ENCODE results near the gene ROBO2.

ROBO2 gene

GRCh38 chr3:77055841-77056341, 16.0 kb downstream of the ROBO2 start:
- Histone ChIP-seq H3K27me3 (ENCODE audit: control insufficient read depth, insufficient read depth, low read length) (no peaks in the 10 kb centered on the region), H3K9ac (ENCODE audit: low read length) (no peak overlapping the region), H3K4me3 (ENCODE audit: low read length) (no peak overlapping the region), H3K36me3 (ENCODE audit: control insufficient read depth, insufficient read depth, low read length) (no peaks in the 10 kb centered on the region), H3K4me1 (ENCODE audit: control insufficient read depth, insufficient read depth, low read length) (no peaks in the 10 kb centered on the region), H3K27ac (ENCODE audit: low read depth, low read length) (no peak overlapping the region)

DNA sequence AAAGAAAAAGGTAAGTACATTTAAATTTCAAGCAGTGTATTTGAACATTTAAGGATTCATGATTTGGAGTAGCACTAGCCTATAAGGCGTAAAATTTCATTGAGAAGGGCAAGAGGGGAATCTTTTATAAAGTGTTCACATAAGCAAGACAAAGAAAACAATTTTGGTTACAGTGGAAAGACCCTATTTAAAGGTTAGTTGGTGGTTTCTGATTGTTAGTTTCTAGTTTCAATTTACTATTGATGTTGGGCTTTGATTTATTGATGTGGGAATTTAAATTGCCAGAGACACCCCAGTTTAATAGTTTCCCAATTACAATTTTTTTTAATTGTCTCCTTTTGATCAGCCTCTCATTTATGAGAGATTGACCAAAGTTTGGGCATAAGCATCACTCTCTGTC, 19.5 kb downstream of the ROBO2 start:
- H3K4me3 ChIP-seq (ENCODE audit: low read length), result no peak overlapping the region
- H3K9ac ChIP-seq (ENCODE audit: low read length), result no peak overlapping the region
- H3K27me3 ChIP-seq (ENCODE audit: control insufficient read depth, insufficient read depth, low read length), result no peaks in the 10 kb centered on the region
- H3K36me3 ChIP-seq (ENCODE audit: control insufficient read depth, insufficient read depth, low read length), result no peaks in the 10 kb centered on the region
- no peaks in the 10 kb centered on the region for H3K4me1 ChIP-seq (ENCODE audit: control insufficient read depth, insufficient read depth, low read length)
- H3K27ac ChIP-seq (ENCODE audit: low read depth, low read length), result no peak overlapping the region

DNA sequence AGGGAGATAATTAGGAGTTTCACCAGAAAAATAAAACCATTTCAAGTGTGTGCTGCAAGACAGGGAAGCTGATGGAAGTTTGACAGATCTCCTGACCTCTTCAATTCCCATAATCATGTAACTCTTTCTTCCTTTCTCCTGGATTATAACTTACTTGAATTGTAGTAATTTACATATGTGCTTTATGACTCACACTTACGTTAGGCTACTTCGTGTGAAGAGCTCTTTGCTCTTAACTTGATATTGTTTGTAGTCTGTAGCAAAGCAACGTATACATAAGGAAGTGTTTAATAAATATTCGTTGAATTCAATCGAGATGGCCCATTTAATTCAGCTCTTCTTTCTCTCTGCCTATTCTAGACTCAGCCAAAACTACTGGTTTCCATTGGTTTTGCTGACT, 23.5 kb downstream of the ROBO2 start:
- Histone ChIP-seq H3K36me3 (ENCODE audit: control insufficient read depth, insufficient read depth, low read length) (no peaks in the 10 kb centered on the region), H3K27ac (ENCODE audit: low read depth, low read length) (no peak overlapping the region), H3K4me3 (ENCODE audit: low read length) (no peak overlapping the region), H3K27me3 (ENCODE audit: control insufficient read depth, insufficient read depth, low read length) (no peaks in the 10 kb centered on the region), H3K9ac (ENCODE audit: low read length) (no peak overlapping the region), H3K4me1 (ENCODE audit: control insufficient read depth, insufficient read depth, low read length) (no peaks in the 10 kb centered on the region)

DNA sequence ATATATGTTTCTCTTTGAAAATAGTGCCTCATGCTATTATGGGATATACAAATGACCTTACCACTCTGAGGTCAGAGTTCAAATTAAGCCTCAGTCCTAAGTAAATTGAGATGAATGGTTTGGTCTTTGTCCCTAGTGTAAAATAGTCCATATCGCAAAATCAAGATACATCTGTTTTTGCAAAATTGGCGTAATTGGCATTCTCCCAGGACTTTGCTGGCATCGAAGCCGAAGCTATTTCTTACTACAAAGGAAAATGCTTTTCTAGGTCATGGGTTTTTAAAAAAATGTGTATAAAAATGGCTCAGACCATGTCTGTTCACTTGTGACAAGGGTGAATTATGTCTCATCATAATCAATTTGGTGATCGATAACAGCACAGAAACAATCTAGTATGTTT, 25.9 kb downstream of the ROBO2 start:
- Histone ChIP-seq H3K4me1 (ENCODE audit: control insufficient read depth, insufficient read depth, low read length) (no peaks in the 10 kb centered on the region), H3K36me3 (ENCODE audit: control insufficient read depth, insufficient read depth, low read length) (no peaks in the 10 kb centered on the region), H3K27me3 (ENCODE audit: control insufficient read depth, insufficient read depth, low read length) (no peaks in the 10 kb centered on the region), H3K9ac (ENCODE audit: low read length) (no peak overlapping the region), H3K4me3 (ENCODE audit: low read length) (no peak overlapping the region), H3K27ac (ENCODE audit: low read depth, low read length) (no peak overlapping the region)

DNA sequence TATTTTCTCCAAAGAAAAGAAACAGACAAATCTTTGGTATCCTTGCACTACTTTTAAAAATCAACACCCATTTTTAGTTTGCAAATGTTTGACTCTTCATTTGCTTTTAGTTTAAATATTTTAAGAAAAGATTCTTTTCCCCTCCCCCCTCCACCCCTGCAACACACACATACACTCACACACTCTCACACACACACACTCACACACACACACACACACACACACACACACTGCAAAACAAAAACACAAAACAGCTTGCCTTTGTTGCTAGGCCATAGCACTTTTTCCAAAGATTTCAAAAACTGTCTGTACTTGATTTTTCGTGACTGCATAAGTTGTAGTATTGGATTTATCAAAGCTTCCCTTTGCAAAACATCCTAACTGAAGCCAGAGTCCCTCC, 26.9 kb downstream of the ROBO2 start:
- H3K27ac ChIP-seq (ENCODE audit: low read depth, low read length), result no peak overlapping the region
- H3K36me3 ChIP-seq (ENCODE audit: control insufficient read depth, insufficient read depth, low read length), result no peaks in the 10 kb centered on the region

GRCh38 chr3:77068808-77069207, 28.9 kb downstream of the ROBO2 start:
- Histone ChIP-seq H3K9ac (ENCODE audit: low read length) (no peak overlapping the region), H3K4me3 (ENCODE audit: low read length) (no peak overlapping the region), H3K27me3 (ENCODE audit: control insufficient read depth, insufficient read depth, low read length) (no peaks in the 10 kb centered on the region), H3K36me3 (ENCODE audit: control insufficient read depth, insufficient read depth, low read length) (no peaks in the 10 kb centered on the region), H3K4me1 (ENCODE audit: control insufficient read depth, insufficient read depth, low read length) (no peaks in the 10 kb centered on the region), H3K27ac (ENCODE audit: low read depth, low read length) (no peak overlapping the region)

More for the DNA sequence above, 26.9 kb downstream of the ROBO2 start:
- H3K4me3 ChIP-seq (ENCODE audit: low read length), result no peak overlapping the region
- no peaks in the 10 kb centered on the region for H3K27me3 ChIP-seq (ENCODE audit: control insufficient read depth, insufficient read depth, low read length)
- no peak overlapping the region for H3K9ac ChIP-seq (ENCODE audit: low read length)
- no peaks in the 10 kb centered on the region for H3K4me1 ChIP-seq (ENCODE audit: control insufficient read depth, insufficient read depth, low read length)

GRCh38 chr3:77071364-77071763, 31.5 kb downstream of the ROBO2 start:
- Histone ChIP-seq H3K4me1 (ENCODE audit: control insufficient read depth, insufficient read depth, low read length) (no peaks in the 10 kb centered on the region), H3K27ac (ENCODE audit: low read depth, low read length) (no peak overlapping the region), H3K9ac (ENCODE audit: low read length) (no peak overlapping the region), H3K4me3 (ENCODE audit: low read length) (no peak overlapping the region), H3K27me3 (ENCODE audit: control insufficient read depth, insufficient read depth, low read length) (no peaks in the 10 kb centered on the region), H3K36me3 (ENCODE audit: control insufficient read depth, insufficient read depth, low read length) (no peaks in the 10 kb centered on the region)

GRCh38 chr3:77071809-77072208, 31.9 kb downstream of the ROBO2 start:
- no peak overlapping the region for H3K27ac ChIP-seq (ENCODE audit: low read depth, low read length)
- H3K9ac ChIP-seq (ENCODE audit: low read length), result no peak overlapping the region
- no peak overlapping the region for H3K4me3 ChIP-seq (ENCODE audit: low read length)
- no peaks in the 10 kb centered on the region for H3K36me3 ChIP-seq (ENCODE audit: control insufficient read depth, insufficient read depth, low read length)
- no peaks in the 10 kb centered on the region for H3K27me3 ChIP-seq (ENCODE audit: control insufficient read depth, insufficient read depth, low read length)
- H3K4me1 ChIP-seq (ENCODE audit: control insufficient read depth, insufficient read depth, low read length), result no peaks in the 10 kb centered on the region

DNA sequence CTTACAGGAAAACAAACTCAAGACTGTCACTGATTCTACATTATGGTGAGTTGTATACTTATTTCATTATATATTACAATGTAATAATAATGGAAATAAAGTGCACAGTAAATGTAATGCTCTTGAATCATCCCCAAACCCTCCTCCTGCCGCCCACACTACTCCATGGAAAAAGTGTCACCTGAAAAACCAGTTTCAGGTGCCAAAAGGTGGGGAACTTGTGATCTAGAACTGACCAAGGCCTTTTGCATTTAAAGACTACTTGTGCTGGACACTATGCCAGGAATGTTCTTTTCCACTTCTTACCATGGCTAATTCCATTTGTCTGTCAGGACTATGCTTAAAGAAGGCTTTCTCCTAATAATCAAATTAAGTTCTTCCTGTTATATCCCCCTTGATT, 32.3 kb downstream of the ROBO2 start:
- Histone ChIP-seq H3K36me3 (ENCODE audit: control insufficient read depth, insufficient read depth, low read length) (no peaks in the 10 kb centered on the region), H3K9ac (ENCODE audit: low read length) (no peak overlapping the region), H3K27me3 (ENCODE audit: control insufficient read depth, insufficient read depth, low read length) (no peaks in the 10 kb centered on the region), H3K4me3 (ENCODE audit: low read length) (no peak overlapping the region), H3K27ac (ENCODE audit: low read depth, low read length) (no peak overlapping the region), H3K4me1 (ENCODE audit: control insufficient read depth, insufficient read depth, low read length) (no peaks in the 10 kb centered on the region)

- Histone ChIP-seq H3K4me1 (ENCODE audit: control insufficient read depth, insufficient read depth, low read length) (peaks cover 6% of the 10 kb centered on the region), H3K36me3 (ENCODE audit: control insufficient read depth, insufficient read depth, low read length) (no peaks in the 10 kb centered on the region), H3K27me3 (ENCODE audit: control insufficient read depth, insufficient read depth, low read length) (no peaks in the 10 kb centered on the region), H3K4me3 (ENCODE audit: low read length) (no peak overlapping the region), H3K27ac (ENCODE audit: low read depth, low read length) (no peak overlapping the region), H3K9ac (ENCODE audit: low read length) (no peak overlapping the region)
Observed at GRCh38 chr3:77078279-77078678, 38.4 kb downstream of the ROBO2 start.

DNA sequence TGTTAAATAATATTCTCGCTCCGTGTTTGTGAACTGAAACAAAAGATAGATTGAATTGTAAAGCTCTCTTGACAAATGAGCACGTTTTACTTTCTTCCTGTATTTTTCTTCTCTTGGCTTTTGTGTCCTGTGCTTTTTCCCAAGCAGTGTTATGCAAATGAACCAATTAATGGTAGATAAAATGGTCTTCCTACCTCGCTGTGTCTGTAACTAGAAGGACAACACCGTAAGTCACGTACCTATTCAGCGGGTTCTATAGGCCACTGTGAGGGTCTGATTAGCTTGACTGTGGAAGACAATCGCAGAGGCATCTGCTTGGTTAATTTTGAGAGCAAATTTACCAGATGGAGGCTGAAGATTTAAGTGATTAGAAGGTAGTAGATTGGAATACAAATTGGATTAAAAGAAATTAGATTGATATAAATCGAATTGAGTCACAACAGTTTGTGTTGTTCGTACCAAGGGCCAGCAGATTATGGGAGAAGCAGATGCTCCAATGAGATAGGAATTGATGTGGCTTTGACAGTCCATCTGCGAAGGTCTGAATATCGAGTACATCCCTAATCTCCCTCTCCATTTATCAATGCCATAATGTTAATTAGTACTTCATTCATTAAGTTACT, 40.2 kb downstream of the ROBO2 start:
- no peak overlapping the region for H3K4me3 ChIP-seq (ENCODE audit: low read length)
- no peak overlapping the region for H3K27ac ChIP-seq (ENCODE audit: low read depth, low read length)

GRCh38 chr3:77081240-77081661, 41.4 kb downstream of the ROBO2 start:
- Histone ChIP-seq H3K27ac (ENCODE audit: low read depth, low read length) (no peak overlapping the region), H3K27me3 (ENCODE audit: control insufficient read depth, insufficient read depth, low read length) (no peaks in the 10 kb centered on the region), H3K4me1 (ENCODE audit: control insufficient read depth, insufficient read depth, low read length) (peaks cover 6% of the 10 kb centered on the region), H3K4me3 (ENCODE audit: low read length) (no peak overlapping the region), H3K36me3 (ENCODE audit: control insufficient read depth, insufficient read depth, low read length) (no peaks in the 10 kb centered on the region), H3K9ac (ENCODE audit: low read length) (no peak overlapping the region)

More for the DNA sequence above, 40.2 kb downstream of the ROBO2 start:
- no peak overlapping the region for H3K9ac ChIP-seq (ENCODE audit: low read length)
- peaks cover 6% of the 10 kb centered on the region for H3K4me1 ChIP-seq (ENCODE audit: control insufficient read depth, insufficient read depth, low read length)
- no peaks in the 10 kb centered on the region for H3K27me3 ChIP-seq (ENCODE audit: control insufficient read depth, insufficient read depth, low read length)
- H3K36me3 ChIP-seq (ENCODE audit: control insufficient read depth, insufficient read depth, low read length), result no peaks in the 10 kb centered on the region

DNA sequence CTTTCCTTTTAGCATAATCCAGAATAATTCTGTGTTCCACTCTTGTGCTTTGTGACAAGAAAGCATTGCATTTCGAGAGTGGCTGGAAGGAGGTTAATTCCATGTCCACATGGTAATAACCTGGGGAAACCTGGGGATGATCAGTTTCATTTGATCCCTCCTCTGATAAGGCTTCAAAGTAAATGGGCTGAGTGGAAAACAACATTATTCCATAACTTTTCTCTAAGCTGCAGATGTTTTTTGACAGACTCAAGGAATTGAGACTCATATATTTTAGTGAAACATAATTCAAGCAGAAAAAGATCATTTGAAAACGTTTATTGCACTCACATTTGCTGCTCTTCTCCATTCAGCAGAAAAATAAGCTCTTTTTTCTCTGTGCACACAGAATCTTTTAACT, 44.6 kb downstream of the ROBO2 start:
- H3K27me3 ChIP-seq (ENCODE audit: control insufficient read depth, insufficient read depth, low read length), result no peaks in the 10 kb centered on the region
- no peak overlapping the region for H3K4me3 ChIP-seq (ENCODE audit: low read length)
- peaks cover 6% of the 10 kb centered on the region for H3K4me1 ChIP-seq (ENCODE audit: control insufficient read depth, insufficient read depth, low read length)
- H3K9ac ChIP-seq (ENCODE audit: low read length), result no peak overlapping the region
- H3K36me3 ChIP-seq (ENCODE audit: control insufficient read depth, insufficient read depth, low read length), result no peaks in the 10 kb centered on the region
- no peak overlapping the region for H3K27ac ChIP-seq (ENCODE audit: low read depth, low read length)
